HG03103 (cell line): ENCODE results near the gene TMIE.

ENCODE experiments used
- ATAC-seq: cut with Tn5 transposase; IDR thresholded peaks from one replicate; pipeline ENCODE4 v1.9.1; 2021; ENCODE audit warnings: low read depth; ENCODE audit not compliant: unreplicated experiment

Gene TMIE

GRCh38 chr3:46706771-46707582 lies 5.8 kb downstream of the TMIE start:
- no peak for ATAC-seq

- no peak for ATAC-seq
Measured at GRCh38 chr3:46707601-46708011, 6.4 kb downstream of the TMIE start.

GRCh38 chr3:46708401-46709156 lies 7.4 kb downstream of the TMIE start:
- no peak for ATAC-seq

- ATAC-seq = no peak
Measured at GRCh38 chr3:46709157-46709654, 8.0 kb downstream of the TMIE start.

- ATAC-seq = no peak
Measured at GRCh38 chr3:46709721-46710120, 8.5 kb downstream of the TMIE start.

GRCh38 chr3:46710229-46710628 lies 9.0 kb downstream of the TMIE start:
- no peak for ATAC-seq

GRCh38 chr3:46710671-46711295 lies 9.6 kb downstream of the TMIE start:
- ATAC-seq = no peak

- ATAC-seq = no peak
Measured at GRCh38 chr3:46711305-46711704, 10.1 kb downstream of the TMIE start.

- ATAC-seq = no peak
Measured at GRCh38 chr3:46711760-46712159, 10.6 kb downstream of the TMIE start.

GRCh38 chr3:46712191-46713049 lies 11.2 kb downstream of the TMIE start:
- ATAC-seq = no peak

- no peak for ATAC-seq
Measured at GRCh38 chr3:46713050-46713897, 12.1 kb downstream of the TMIE start.

- no peak for ATAC-seq
Measured at GRCh38 chr3:46713898-46714552, 12.8 kb downstream of the TMIE start.

- ATAC-seq = no peak
Measured at GRCh38 chr3:46714728-46715506, 13.7 kb downstream of the TMIE start.

GRCh38 chr3:46715507-46716175 lies 14.4 kb downstream of the TMIE start:
- ATAC-seq = no peak

- no peak for ATAC-seq
Measured at GRCh38 chr3:46716461-46717441, 15.6 kb downstream of the TMIE start.

GRCh38 chr3:46717447-46718231 lies 16.4 kb downstream of the TMIE start, which contains the start of gene PRSS50:
Gene PRSS50 (minus strand): TSS chr3:46717869. CDS start chr3:46717824, 45 bp downstream.
- no peak for ATAC-seq
